Bronchial epithelial cell (primary cell): ENCODE data around the gene FOXA3. TPM values are rescaled to one million over a fixed set of nuclear protein-coding genes. Genes with fewer than 3 reads are reported as not detected.

Experiments used
- DNase-seq: peaks from one replicate; pipeline ENCODE4 v3.0.0-alpha.2; 2010; ENCODE audit warnings: low read depth
- FAIRE-seq: peaks from 2 replicates; lab custom pipeline; 2011; peaks lifted over from hg19 to GRCh38; lab: Jason Lieb, UNC
- H3K27me3 ChIP-seq: 2 replicates; pipeline ENCODE4 v1.5.1; 2011; ENCODE audit warnings: low read length; ENCODE audit not compliant: control insufficient read depth, insufficient read depth
- H3K36me3 ChIP-seq: 2 replicates; pipeline ENCODE4 v1.5.1; 2011; ENCODE audit warnings: low read length; ENCODE audit not compliant: control insufficient read depth, insufficient read depth
- H3K4me3 ChIP-seq: 2 replicates; pipeline ENCODE4 v1.5.1; 2011; ENCODE audit warnings: mild to moderate bottlenecking, low read depth, low read length, control low read depth
- CTCF ChIP-seq: IDR thresholded peaks from 2 replicates; pipeline ENCODE4 v1.5.1; 2011; ENCODE audit warnings: mild to moderate bottlenecking, moderate library complexity, low read length, control low read depth, inconsistent platforms; ENCODE audit not compliant: insufficient read depth, severe bottlenecking
- total RNA-seq: library from RNA; depleted of rRNA; stranded (reverse); fragments of >200 nt; gene quantifications from 2 replicates; pipeline ENCODE4 v1.2.1, GENCODE V29; 2014

FOXA3 gene
- total RNA-seq = not detected in 2 replicates

GRCh38 chr19:45863840-45864628, at the start of gene FOXA3:
Gene FOXA3, plus strand, starts transcription at chr19:45864326. Its CDS starts 131 bp downstream, at chr19:45864457.
- no peak for DNase-seq
- peak; percentile 48 for TF ChIP-seq CTCF
- H3K27me3 ChIP-seq = peaks cover 15% of the 10 kb centered on the region
- FAIRE-seq = no peak
- peak within 1 kb of the TSS; percentile 97 for H3K4me3 ChIP-seq
- peaks cover 3% of the 10 kb centered on the region for H3K36me3 ChIP-seq

GRCh38 chr19:45814851-45815480, 49.2 kb upstream of the FOXA3 start, which contains the start of gene RSPH6A:
Gene RSPH6A, minus strand, starts transcription at chr19:45815308. Its CDS starts 132 bp downstream, at chr19:45815176.
- Histone ChIP-seq H3K27me3 (no peaks in the 10 kb centered on the region), H3K4me3 (no peak within 1 kb of the TSS), H3K36me3 (peaks cover 3% of the 10 kb centered on the region)
- no peak for DNase-seq
- FAIRE-seq = no peak
- TF ChIP-seq CTCF = no peak

GRCh38 chr19:45815481-45816216, 48.5 kb upstream of the FOXA3 start:
- no peaks in the 10 kb centered on the region for H3K27me3 ChIP-seq
- no peak for FAIRE-seq
- no peak for DNase-seq
- TF ChIP-seq CTCF = no peak
- no peak overlapping the region for H3K4me3 ChIP-seq
- peaks cover 3% of the 10 kb centered on the region for H3K36me3 ChIP-seq

- Histone ChIP-seq H3K36me3 (peaks cover 6% of the 10 kb centered on the region), H3K27me3 (no peaks in the 10 kb centered on the region), H3K4me3 (no peak overlapping the region)
- no peak for TF ChIP-seq CTCF
- FAIRE-seq (no peak), DNase-seq (no peak)
Observed at GRCh38 chr19:45816236-45817009, 47.7 kb upstream of the FOXA3 start.

- peak; percentile 98 for TF ChIP-seq CTCF
- DNase-seq (peak; percentile 83), FAIRE-seq (no peak)
- Histone ChIP-seq H3K36me3 (peaks cover 6% of the 10 kb centered on the region), H3K27me3 (no peaks in the 10 kb centered on the region), H3K4me3 (no peak overlapping the region)
Observed at GRCh38 chr19:45817010-45817724, 47.0 kb upstream of the FOXA3 start.
